ENCODE measurements around the gene TAS1R3. TPM values are rescaled to one million over a fixed set of nuclear protein-coding genes. Genes with fewer than 3 reads are reported as not detected.

Gene TAS1R3
- total RNA-seq, 1 experiment from 2014 or later = 0.07 TPM

GRCh38 chr1:1325288-1326074 is 5.6 kb upstream of the TAS1R3 start:
- peak overlapping the region; percentile 80 for H3K27ac ChIP-seq (ENCODE audit: low read depth, low read length)
- CTCF ChIA-PET = no interaction called here
- TF ChIP-seq RAD21 (IDR thresholded peaks at IDR 0.05; ENCODE audit: low read depth) = no peak
- no peak for TF ChIP-seq ZFX (IDR thresholded peaks at IDR 0.05)
- 0 out of 2 replicates have a peak, but pooled peaks have one; percentile 14 for TF ChIP-seq SIN3A (IDR thresholded peaks at IDR 0.05; ENCODE audit: low read depth)
- no peak for TF ChIP-seq JUND (IDR thresholded peaks at IDR 0.05)
- TF ChIP-seq FOSL1 (IDR thresholded peaks at IDR 0.05; ENCODE audit: low read depth) = no peak
- peaks cover 13 to 22% of the 10 kb centered on the region in 2 experiments for H3K4me1 ChIP-seq (ENCODE audit: control insufficient read depth in 1 of 2, insufficient read depth in 2 of 2, low read length in 2 of 2)
- no peaks in the 10 kb centered on the region for H3K27me3 ChIP-seq (ENCODE audit: insufficient read depth, low read length)
- no TSS peak for BruUV-seq (replicated peaks)
- RAD21 ChIA-PET (ENCODE audit: low non-redundant PET in 1 of 2, low total read pairs in 2 of 2, uncharacterized antibody in 2 of 2, unreplicated experiment in 2 of 2) = no interaction called here
- no peaks in the 10 kb centered on the region for H3K9me2 ChIP-seq (ENCODE audit: insufficient read depth)
- H3K9ac ChIP-seq (ENCODE audit: low read length) = peak overlapping the region; percentile 96
- H3K36me3 ChIP-seq (ENCODE audit: control insufficient read depth in 1 of 2, insufficient read depth in 2 of 2, low read length in 2 of 2) = peaks cover 0 to 4% of the 10 kb centered on the region in 2 experiments; a peak in 2 of 4 replicates
- 0 out of 2 replicates have a peak, but pooled peaks have one; percentile 4 for ATAC-seq
- peaks cover 53% of the 10 kb centered on the region for H3K79me2 ChIP-seq (ENCODE audit: insufficient read depth, low read length)
- no peak for DNase-seq (ENCODE audit: low read depth, low spot score)
- no peaks in the 10 kb centered on the region for H3K9me3 ChIP-seq (ENCODE audit: control insufficient read depth in 1 of 2, insufficient read depth in 1 of 2, low read depth in 1 of 2, low read length in 2 of 2)
- H2AFZ ChIP-seq (ENCODE audit: low read depth, low read length, poor library complexity, severe bottlenecking) = no peak overlapping the region
- H4K20me1 ChIP-seq (ENCODE audit: insufficient read depth) = peaks cover 4% of the 10 kb centered on the region; the same call in 1 of the 2 replicates
- H3K4me2 ChIP-seq (ENCODE audit: low read length) = peak overlapping the region; percentile 76
- POLR2A ChIA-PET = no interaction called here
- H3K4me3 ChIP-seq (replicated peaks in 1 of 2; ENCODE audit: low read depth in 1 of 2, low read length in 2 of 2) = peak overlapping the region; percentile 69 to 87
- intact Hi-C loops (cut with micrococcal nuclease) = no loop called here

GRCh38 chr1:1326075-1326605 is 4.9 kb upstream of the TAS1R3 start:
- H3K36me3 ChIP-seq (ENCODE audit: control insufficient read depth in 1 of 2, insufficient read depth in 2 of 2, low read length in 2 of 2) = peaks cover 0 to 4% of the 10 kb centered on the region in 2 experiments; a peak in 2 of 4 replicates
- H4K20me1 ChIP-seq (ENCODE audit: insufficient read depth) = peaks cover 1% of the 10 kb centered on the region; the same call in 1 of the 2 replicates
- intact Hi-C loops (cut with micrococcal nuclease) = no loop called here
- ChIA-PET CTCF (no interaction called here), RAD21 (ENCODE audit: low non-redundant PET in 1 of 2, low total read pairs in 2 of 2, uncharacterized antibody in 2 of 2, unreplicated experiment in 2 of 2) (no interaction called here), POLR2A (no interaction called here)
- no peaks in the 10 kb centered on the region for H3K9me3 ChIP-seq (ENCODE audit: control insufficient read depth in 1 of 2, insufficient read depth in 1 of 2, low read depth in 1 of 2, low read length in 2 of 2)
- TF ChIP-seq POLR2A (IDR thresholded peaks at IDR 0.05; ENCODE audit: borderline replicate concordance, extremely low read depth, insufficient read depth, insufficient read length) = no peak
- TF ChIP-seq EZH2phosphoT487 (IDR thresholded peaks at IDR 0.05; ENCODE audit: borderline replicate concordance) = no peak
- TF ChIP-seq SRF (IDR thresholded peaks at IDR 0.05; ENCODE audit: low read depth) = no peak
- TF ChIP-seq YY1 (IDR thresholded peaks at IDR 0.05; ENCODE audit: extremely low read depth, insufficient replicate concordance, low read depth, low read length) = no peak
- H3K27me3 ChIP-seq (ENCODE audit: insufficient read depth, low read length) = no peaks in the 10 kb centered on the region
- no peak for ATAC-seq
- peak overlapping the region; percentile 80; the same call in 1 of the 2 replicates for H3K27ac ChIP-seq (ENCODE audit: low read depth, low read length)
- TSS peak; percentile 45 for BruUV-seq (replicated peaks)
- peaks cover 47% of the 10 kb centered on the region for H3K79me2 ChIP-seq (ENCODE audit: insufficient read depth, low read length)
- peak overlapping the region; percentile 96 for H3K9ac ChIP-seq (ENCODE audit: low read length)
- H2AFZ ChIP-seq (ENCODE audit: low read depth, low read length, poor library complexity, severe bottlenecking) = no peak overlapping the region
- H3K4me3 ChIP-seq (replicated peaks in 1 of 2; ENCODE audit: low read depth in 1 of 2, low read length in 2 of 2) = peak overlapping the region; percentile 69 to 87
- H3K9me2 ChIP-seq (ENCODE audit: insufficient read depth) = no peaks in the 10 kb centered on the region
- H3K4me1 ChIP-seq (ENCODE audit: control insufficient read depth in 1 of 2, insufficient read depth in 2 of 2, low read length in 2 of 2) = peaks cover 18 to 28% of the 10 kb centered on the region in 2 experiments
- no peak for DNase-seq (ENCODE audit: low read depth, low spot score)
- H3K4me2 ChIP-seq (ENCODE audit: low read length) = peak overlapping the region; percentile 76

Data from HCT116 (cell line).